Stimulated activated naive CD8-positive, alpha-beta T cell treated with anti-CD3 and anti-CD28 coated beads, Interleukin-15, amount 100 ng/mL, for 72 hours (primary cell): ENCODE results near the gene THAP12.

Source experiments
- ATAC-seq: fragments of 150-1000 bp; cut with Tn5 transposase; 2 replicates; pipeline ENCODE4 v1.10.0; 2021; ENCODE audit warnings: mild to moderate bottlenecking, moderate library complexity
- DNase-seq, 2 donors: peaks; one replicate each; pipeline ENCODE4 v3.0.0; 2021 to 2022
- H3K27ac Mint-ChIP-seq, 2 donors: one replicate each; pipeline ENCODE4 v1.8.0; 2022; ENCODE audit warnings: mild to moderate bottlenecking in 2 of 2, mixed read lengths in 2 of 2, moderate library complexity in 2 of 2
- H3K27me3 Mint-ChIP-seq: one replicate; pipeline ENCODE4 v1.8.0; 2022; ENCODE audit warnings: mixed read lengths
- H3K4me1 Mint-ChIP-seq: one replicate; pipeline ENCODE4 v1.8.0; 2022; ENCODE audit warnings: mild to moderate bottlenecking, mixed read lengths
- H3K4me3 Mint-ChIP-seq, 2 donors: one replicate each; pipeline ENCODE4 v1.8.0; 2022; ENCODE audit warnings: mild to moderate bottlenecking in 2 of 2, mixed read lengths in 2 of 2, moderate library complexity in 1 of 2
- H3K9me3 Mint-ChIP-seq, 2 donors: one replicate each; pipeline ENCODE4 v1.8.0; 2022; ENCODE audit warnings: mixed read lengths in 2 of 2

THAP12 gene

DNA sequence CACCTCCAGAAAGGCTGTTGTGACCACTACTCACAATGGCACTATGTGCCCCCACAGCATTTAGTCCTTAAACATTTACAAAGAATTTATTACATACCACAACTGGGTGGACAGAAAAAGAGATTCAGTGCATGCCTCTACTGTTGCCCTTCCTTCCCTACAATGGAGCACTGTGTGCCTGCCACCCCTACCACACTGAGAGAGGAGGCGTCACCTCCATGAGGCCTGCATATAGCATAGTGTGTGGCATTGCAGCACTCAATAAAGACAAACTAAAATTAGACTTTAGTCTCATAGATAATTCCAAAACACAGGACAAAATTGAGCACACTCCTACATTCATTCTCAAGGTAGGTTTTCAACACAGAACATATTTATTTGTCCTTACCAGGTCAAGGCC is 25.8 kb downstream of the THAP12 start:
- Mint-ChIP-seq H3K4me1 (no peaks in the 10 kb centered on the region), H3K27me3 (no peaks in the 10 kb centered on the region), H3K9me3 (peaks cover 4 to 21% of the 10 kb centered on the region in 2 donors), H3K27ac (no peak overlapping the region), H3K4me3 (no peak overlapping the region)
- ATAC-seq (no peak), DNase-seq (no peak)

DNA sequence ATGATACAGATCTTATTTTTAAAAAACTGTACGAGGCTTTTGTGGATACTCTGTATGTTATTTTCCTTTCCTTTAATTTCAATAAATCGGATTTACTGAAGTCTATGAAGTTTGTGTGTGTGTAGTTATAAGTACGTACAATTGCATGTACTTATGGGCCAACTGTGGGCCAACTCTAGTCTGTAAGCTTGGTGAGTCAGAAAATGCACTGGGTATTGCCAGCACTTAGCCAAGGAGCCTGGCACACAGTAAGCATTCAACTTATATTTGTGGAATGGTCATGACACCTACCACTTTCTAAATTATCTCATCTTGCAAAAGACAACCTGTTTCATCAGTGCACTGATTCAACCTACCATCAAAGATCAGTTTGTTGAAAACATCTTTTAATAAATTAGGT is 32.6 kb downstream of the THAP12 start:
- H3K9me3 Mint-ChIP-seq: no peaks in the 10 kb centered on the region
- no peaks in the 10 kb centered on the region for H3K4me1 Mint-ChIP-seq
- no peak overlapping the region for H3K27ac Mint-ChIP-seq
- no peak overlapping the region for H3K4me3 Mint-ChIP-seq
- DNase-seq: no peak
- no peak for ATAC-seq
- no peaks in the 10 kb centered on the region for H3K27me3 Mint-ChIP-seq

DNA sequence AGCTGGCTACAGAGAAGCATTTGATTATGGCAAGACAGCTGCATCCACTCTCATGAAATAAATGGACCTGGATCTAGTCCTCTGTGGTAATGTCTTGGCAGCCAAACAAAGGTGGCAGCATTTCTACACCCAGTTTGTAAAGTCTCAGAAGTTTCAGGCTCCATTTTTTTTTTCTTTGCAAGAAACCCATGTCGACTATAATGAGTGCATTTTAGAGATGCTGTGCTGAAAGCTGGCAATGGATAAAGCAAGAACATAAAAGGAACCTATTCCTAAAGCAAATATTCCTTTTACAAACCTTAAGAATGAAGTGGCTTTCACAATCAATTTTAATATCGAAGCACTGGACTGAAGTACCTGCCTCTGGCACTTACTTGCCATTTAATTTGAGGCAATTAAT is 33.5 kb downstream of the THAP12 start:
- Mint-ChIP-seq H3K9me3 (no peaks in the 10 kb centered on the region), H3K27me3 (no peaks in the 10 kb centered on the region), H3K4me1 (no peaks in the 10 kb centered on the region), H3K4me3 (no peak overlapping the region), H3K27ac (no peak overlapping the region)
- DNase-seq: no peak
- no peak for ATAC-seq

GRCh38 chr11:76339221-76339620 is 41.7 kb downstream of the THAP12 start:
- no peak overlapping the region for H3K4me3 Mint-ChIP-seq
- no peak for DNase-seq
- peaks cover 6% of the 10 kb centered on the region for H3K4me1 Mint-ChIP-seq
- H3K27ac Mint-ChIP-seq: no peak overlapping the region
- H3K9me3 Mint-ChIP-seq: peaks cover 8 to 25% of the 10 kb centered on the region in 2 donors
- ATAC-seq: no peak
- H3K27me3 Mint-ChIP-seq: no peaks in the 10 kb centered on the region

DNA sequence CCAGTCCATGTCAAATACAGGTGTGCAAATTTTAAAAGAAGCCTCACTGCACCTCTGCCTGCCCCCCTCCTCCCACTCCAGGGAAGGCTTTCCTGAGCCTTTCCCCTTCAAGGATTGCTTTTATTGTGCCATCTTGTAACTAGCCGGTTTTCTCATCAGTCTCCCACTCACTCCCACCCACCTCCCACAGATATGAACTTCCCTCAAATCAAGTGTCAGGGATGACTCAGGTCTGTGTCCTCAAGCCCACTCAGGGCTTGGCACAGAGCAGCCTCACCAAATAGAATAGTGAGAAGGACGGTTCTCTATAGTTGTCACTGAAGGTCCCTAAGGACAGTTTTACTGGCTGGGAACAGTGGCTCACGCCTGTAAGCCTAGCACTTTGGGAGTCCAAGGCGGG is 43.0 kb downstream of the THAP12 start:
- no peaks in the 10 kb centered on the region for H3K27me3 Mint-ChIP-seq
- H3K9me3 Mint-ChIP-seq: peaks cover 11 to 34% of the 10 kb centered on the region in 2 donors
- no peak for ATAC-seq
- H3K27ac Mint-ChIP-seq: no peak overlapping the region
- no peak overlapping the region for H3K4me3 Mint-ChIP-seq
- H3K4me1 Mint-ChIP-seq: peaks cover 6% of the 10 kb centered on the region
- DNase-seq: no peak

GRCh38 chr11:76337469-76337868 is 43.5 kb downstream of the THAP12 start:
- no peak for DNase-seq
- Mint-ChIP-seq H3K27ac (no peak overlapping the region), H3K4me3 (no peak overlapping the region), H3K27me3 (no peaks in the 10 kb centered on the region), H3K4me1 (peaks cover 6% of the 10 kb centered on the region), H3K9me3 (peaks cover 11 to 34% of the 10 kb centered on the region in 2 donors)
- ATAC-seq: no peak

GRCh38 chr11:76336597-76336996 is 44.3 kb downstream of the THAP12 start:
- no peaks in the 10 kb centered on the region for H3K27me3 Mint-ChIP-seq
- no peak for ATAC-seq
- no peak for DNase-seq
- peaks cover 4% of the 10 kb centered on the region for H3K4me1 Mint-ChIP-seq
- H3K4me3 Mint-ChIP-seq: no peak overlapping the region
- H3K9me3 Mint-ChIP-seq: peaks cover 11 to 34% of the 10 kb centered on the region in 2 donors
- no peak overlapping the region for H3K27ac Mint-ChIP-seq

DNA sequence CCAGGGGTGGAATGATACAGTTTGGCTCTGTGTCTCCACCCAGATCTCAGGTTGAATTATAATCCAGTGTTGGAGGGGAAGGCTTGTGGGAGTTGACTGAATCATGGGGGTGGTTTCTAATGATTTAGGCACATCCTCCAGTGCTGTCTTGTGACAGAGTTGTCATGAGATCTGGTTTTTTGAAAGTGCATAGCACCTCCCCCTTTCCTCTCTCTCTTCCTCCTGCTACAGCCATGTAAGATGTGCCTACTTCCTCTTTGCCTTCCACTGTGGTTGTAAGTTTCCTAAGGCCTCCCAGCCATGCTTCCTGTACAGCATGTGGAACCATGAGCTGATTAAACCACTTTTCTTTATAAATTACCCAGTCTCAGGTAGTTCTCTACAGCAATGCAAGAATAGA is 45.1 kb downstream of the THAP12 start:
- H3K9me3 Mint-ChIP-seq: peaks cover 11 to 34% of the 10 kb centered on the region in 2 donors
- H3K27ac Mint-ChIP-seq: peak overlapping the region in 1 of 2 donors; percentile 28
- H3K27me3 Mint-ChIP-seq: no peaks in the 10 kb centered on the region
- DNase-seq (no peak), ATAC-seq (no peak)
- H3K4me3 Mint-ChIP-seq: no peak overlapping the region
- no peaks in the 10 kb centered on the region for H3K4me1 Mint-ChIP-seq

GRCh38 chr11:76334826-76335389 is 46.0 kb downstream of the THAP12 start:
- H3K27me3 Mint-ChIP-seq: no peaks in the 10 kb centered on the region
- ATAC-seq (no peak), DNase-seq (no peak)
- H3K27ac Mint-ChIP-seq: no peak overlapping the region
- H3K4me3 Mint-ChIP-seq: no peak overlapping the region
- no peaks in the 10 kb centered on the region for H3K4me1 Mint-ChIP-seq
- peaks cover 11 to 34% of the 10 kb centered on the region in 2 donors for H3K9me3 Mint-ChIP-seq

DNA sequence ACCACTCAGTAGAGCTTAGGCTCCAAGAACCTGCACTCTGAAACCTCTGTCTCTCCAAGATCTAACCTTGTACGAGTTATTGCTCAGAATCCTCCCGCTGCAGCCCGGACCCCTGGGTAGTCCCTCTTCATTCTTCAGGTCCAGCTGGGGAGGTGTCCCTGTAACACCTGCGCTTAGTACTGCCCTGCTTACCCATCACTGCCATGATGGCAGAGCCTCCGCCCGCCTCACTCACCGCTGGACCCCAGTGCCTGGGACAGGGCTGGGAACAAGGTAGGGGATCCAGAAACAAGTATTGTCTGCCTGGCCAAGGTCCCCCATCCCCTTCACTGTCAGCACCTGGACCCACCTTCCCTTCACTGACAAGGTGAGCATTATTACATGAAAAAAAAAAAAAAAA is 50.3 kb downstream of the THAP12 start:
- DNase-seq (no peak), ATAC-seq (no peak)
- Mint-ChIP-seq H3K27me3 (peaks cover 10% of the 10 kb centered on the region), H3K4me1 (no peaks in the 10 kb centered on the region), H3K4me3 (no peak overlapping the region), H3K27ac (no peak overlapping the region), H3K9me3 (peaks cover 9 to 23% of the 10 kb centered on the region in 2 donors)

- peaks cover 10% of the 10 kb centered on the region for H3K27me3 Mint-ChIP-seq
- H3K27ac Mint-ChIP-seq: no peak overlapping the region
- no peak for ATAC-seq
- no peaks in the 10 kb centered on the region for H3K4me1 Mint-ChIP-seq
- H3K9me3 Mint-ChIP-seq: peaks cover 7 to 16% of the 10 kb centered on the region in 2 donors
- no peak for DNase-seq
- no peak overlapping the region for H3K4me3 Mint-ChIP-seq
Observed at GRCh38 chr11:76329983-76330382, 50.9 kb downstream of the THAP12 start.

GRCh38 chr11:76329084-76329648 is 51.8 kb downstream of the THAP12 start:
- H3K27me3 Mint-ChIP-seq: peaks cover 10% of the 10 kb centered on the region
- no peak overlapping the region for H3K27ac Mint-ChIP-seq
- H3K4me3 Mint-ChIP-seq: no peak overlapping the region
- ATAC-seq: no peak
- H3K9me3 Mint-ChIP-seq: peaks cover 2 to 8% of the 10 kb centered on the region in 2 donors
- DNase-seq: no peak
- no peaks in the 10 kb centered on the region for H3K4me1 Mint-ChIP-seq

DNA sequence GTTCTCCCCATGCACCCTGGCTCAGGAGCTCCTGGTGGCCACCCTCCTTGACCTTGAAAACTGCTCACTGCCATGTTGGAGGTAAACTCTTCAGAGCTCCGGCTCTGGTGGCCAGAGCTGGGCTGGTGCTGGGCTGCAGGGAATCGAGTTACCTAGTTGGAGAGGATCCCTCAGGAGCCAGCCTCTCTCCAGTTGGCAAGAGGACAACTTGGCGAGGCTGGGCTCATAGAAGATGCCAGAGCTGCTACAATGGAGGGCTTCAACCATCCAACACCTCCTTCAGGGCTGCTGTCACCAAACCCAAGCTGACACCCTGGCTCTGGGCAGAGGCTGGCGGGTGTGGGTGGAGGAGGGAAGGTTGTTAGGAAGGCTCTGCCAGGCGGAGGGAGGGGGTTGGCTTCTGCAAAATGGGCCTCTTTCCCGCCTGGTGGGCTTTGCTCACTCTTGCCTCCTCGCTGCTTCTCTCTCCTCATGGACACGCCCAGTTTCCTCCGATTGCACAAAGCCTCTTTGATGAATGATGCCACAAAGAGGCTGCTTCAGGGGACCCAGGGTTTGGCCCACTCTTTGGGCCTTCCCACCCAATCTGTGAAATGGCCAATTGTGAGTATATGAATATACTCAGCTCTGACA is 53.1 kb downstream of the THAP12 start:
- no peaks in the 10 kb centered on the region for H3K4me1 Mint-ChIP-seq
- peaks cover 23% of the 10 kb centered on the region for H3K27me3 Mint-ChIP-seq
- no peak for ATAC-seq

DNA sequence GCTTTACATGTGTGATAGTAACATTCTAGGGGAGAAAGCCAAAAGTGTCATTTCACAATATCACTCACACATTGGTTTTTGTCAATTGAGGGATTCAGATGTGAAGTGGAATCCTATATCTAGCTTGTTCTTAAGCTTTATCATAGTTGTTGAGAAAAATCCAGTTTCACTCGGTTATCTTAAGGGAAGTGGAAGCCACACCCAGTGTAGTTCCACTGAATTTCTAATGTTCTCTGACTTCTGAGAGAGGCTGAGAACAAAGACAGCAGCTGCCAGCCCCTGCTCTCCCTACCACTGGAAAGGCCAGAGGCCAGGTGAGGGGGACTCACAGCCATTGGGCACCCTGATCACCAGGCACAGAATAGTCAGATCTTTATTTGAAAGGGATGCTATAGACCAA is 53.7 kb downstream of the THAP12 start:
- DNase-seq: no peak
- Mint-ChIP-seq H3K27ac (no peak overlapping the region), H3K9me3 (no peaks in the 10 kb centered on the region)

More for the DNA sequence above, 53.1 kb downstream of the THAP12 start:
- DNase-seq: no peak
- Mint-ChIP-seq H3K27ac (peak overlapping the region in 1 of 2 donors; percentile 75), H3K9me3 (no peaks in the 10 kb centered on the region), H3K4me3 (no peak overlapping the region)

DNA sequence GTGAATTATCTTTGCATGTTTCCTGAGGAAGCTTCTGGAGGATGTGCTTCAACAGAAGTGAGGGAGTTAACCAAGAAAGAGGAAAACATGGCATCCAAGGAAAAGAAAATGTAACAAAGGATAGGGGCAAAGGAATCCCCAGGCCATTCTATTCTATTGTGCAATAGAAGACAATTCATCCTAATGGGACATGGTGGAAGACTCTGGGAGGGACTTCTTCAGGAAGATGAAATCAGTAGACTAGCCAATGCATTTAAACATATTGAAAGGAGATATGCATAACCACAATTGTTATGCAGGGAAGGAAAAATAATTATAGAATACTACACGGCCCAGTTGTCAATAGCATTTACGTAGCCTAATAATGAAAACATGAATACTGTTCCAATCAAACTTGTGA is 55.7 kb downstream of the THAP12 start:
- ATAC-seq (no peak), DNase-seq (no peak)
- H3K27me3 Mint-ChIP-seq: peaks cover 50% of the 10 kb centered on the region

More for the DNA sequence above, 53.7 kb downstream of the THAP12 start:
- H3K4me1 Mint-ChIP-seq: no peaks in the 10 kb centered on the region
- peaks cover 30% of the 10 kb centered on the region for H3K27me3 Mint-ChIP-seq
- no peak for ATAC-seq
- no peak overlapping the region for H3K4me3 Mint-ChIP-seq

GRCh38 chr11:76323804-76324203 is 57.1 kb downstream of the THAP12 start:
- H3K27ac Mint-ChIP-seq: no peak overlapping the region

More for the DNA sequence above, 55.7 kb downstream of the THAP12 start:
- H3K27ac Mint-ChIP-seq: no peak overlapping the region
- H3K4me3 Mint-ChIP-seq: no peak overlapping the region
- H3K4me1 Mint-ChIP-seq: no peaks in the 10 kb centered on the region
- no peaks in the 10 kb centered on the region for H3K9me3 Mint-ChIP-seq

More at GRCh38 chr11:76323804-76324203, 57.1 kb downstream of the THAP12 start:
- Mint-ChIP-seq H3K9me3 (no peaks in the 10 kb centered on the region), H3K4me3 (no peak overlapping the region), H3K4me1 (no peaks in the 10 kb centered on the region), H3K27me3 (peaks cover 63% of the 10 kb centered on the region)
- DNase-seq (no peak), ATAC-seq (no peak)
